Fibroblast of pulmonary artery (primary cell): ENCODE measurements around the gene CTNNA2.
A peak's percentile ranks its signal among the peaks of the same experiment; 100 is the strongest.

Experiments
- DNase-seq: peaks from one replicate; pipeline ENCODE4 v3.0.0-alpha.2; 2010; ENCODE audit warnings: low read depth
- H3K4me3 ChIP-seq: replicated peaks from 2 replicates; pipeline ENCODE4 v1.5.1; 2011; ENCODE audit warnings: low read depth, mild to moderate bottlenecking, control low read depth, low read length, moderate library complexity
- TF ChIP-seq, protein P1 (sequence below): IDR thresholded peaks from 2 replicates; pipeline ENCODE4 v1.5.1; 2011; ENCODE audit warnings: mild to moderate bottlenecking, control low read depth, low read length, inconsistent platforms; ENCODE audit errors: missing control alignments

The CTNNA2 gene

DNA sequence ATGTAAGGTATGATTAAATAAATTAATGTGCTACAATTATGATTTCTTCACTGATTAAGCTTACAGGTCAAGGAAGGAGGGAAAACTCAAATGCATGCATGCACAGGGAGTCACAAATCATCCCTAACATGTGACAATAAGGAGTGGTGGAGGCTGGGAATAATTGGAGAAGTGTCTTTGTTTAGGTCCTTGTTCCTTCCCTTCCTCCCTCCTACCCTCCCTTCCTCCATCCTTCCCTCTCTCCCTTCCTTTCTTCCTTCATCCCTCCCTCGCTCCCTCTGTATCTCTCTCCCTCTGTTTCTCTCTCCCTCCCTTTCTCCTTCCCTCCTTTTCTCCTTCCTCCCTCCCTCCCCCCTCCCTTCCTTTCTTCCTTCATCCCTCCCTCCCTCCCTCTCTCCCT is 337.1 kb downstream of the CTNNA2 start:
- DNase-seq: no peak
- no peak overlapping the region for H3K4me3 ChIP-seq

DNA sequence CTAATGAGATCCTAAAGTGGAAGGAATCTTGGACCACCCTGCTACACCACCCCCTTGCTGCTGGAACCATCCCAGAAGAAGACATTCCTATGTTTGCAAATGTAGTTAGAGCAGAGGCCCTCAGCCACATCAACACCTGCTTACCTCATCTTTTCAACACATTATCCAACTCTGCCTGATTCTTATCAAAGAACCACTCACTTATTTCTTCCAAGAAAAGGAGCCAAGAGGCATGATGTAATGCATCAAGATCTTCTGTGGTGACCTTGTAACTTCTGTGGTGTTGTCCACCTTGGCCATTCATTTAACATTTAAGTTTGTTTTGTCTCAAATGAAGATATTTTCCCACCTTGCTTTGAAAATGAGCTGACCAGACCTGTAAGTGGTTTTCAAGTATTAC is 338.1 kb downstream of the CTNNA2 start:
- TF ChIP-seq, protein P1, sequence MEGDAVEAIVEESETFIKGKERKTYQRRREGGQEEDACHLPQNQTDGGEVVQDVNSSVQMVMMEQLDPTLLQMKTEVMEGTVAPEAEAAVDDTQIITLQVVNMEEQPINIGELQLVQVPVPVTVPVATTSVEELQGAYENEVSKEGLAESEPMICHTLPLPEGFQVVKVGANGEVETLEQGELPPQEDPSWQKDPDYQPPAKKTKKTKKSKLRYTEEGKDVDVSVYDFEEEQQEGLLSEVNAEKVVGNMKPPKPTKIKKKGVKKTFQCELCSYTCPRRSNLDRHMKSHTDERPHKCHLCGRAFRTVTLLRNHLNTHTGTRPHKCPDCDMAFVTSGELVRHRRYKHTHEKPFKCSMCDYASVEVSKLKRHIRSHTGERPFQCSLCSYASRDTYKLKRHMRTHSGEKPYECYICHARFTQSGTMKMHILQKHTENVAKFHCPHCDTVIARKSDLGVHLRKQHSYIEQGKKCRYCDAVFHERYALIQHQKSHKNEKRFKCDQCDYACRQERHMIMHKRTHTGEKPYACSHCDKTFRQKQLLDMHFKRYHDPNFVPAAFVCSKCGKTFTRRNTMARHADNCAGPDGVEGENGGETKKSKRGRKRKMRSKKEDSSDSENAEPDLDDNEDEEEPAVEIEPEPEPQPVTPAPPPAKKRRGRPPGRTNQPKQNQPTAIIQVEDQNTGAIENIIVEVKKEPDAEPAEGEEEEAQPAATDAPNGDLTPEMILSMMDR: no peak
- H3K4me3 ChIP-seq: no peak overlapping the region
- no peak for DNase-seq

More for the DNA sequence above, 337.1 kb downstream of the CTNNA2 start:
- TF ChIP-seq, protein P1: no peak

DNA sequence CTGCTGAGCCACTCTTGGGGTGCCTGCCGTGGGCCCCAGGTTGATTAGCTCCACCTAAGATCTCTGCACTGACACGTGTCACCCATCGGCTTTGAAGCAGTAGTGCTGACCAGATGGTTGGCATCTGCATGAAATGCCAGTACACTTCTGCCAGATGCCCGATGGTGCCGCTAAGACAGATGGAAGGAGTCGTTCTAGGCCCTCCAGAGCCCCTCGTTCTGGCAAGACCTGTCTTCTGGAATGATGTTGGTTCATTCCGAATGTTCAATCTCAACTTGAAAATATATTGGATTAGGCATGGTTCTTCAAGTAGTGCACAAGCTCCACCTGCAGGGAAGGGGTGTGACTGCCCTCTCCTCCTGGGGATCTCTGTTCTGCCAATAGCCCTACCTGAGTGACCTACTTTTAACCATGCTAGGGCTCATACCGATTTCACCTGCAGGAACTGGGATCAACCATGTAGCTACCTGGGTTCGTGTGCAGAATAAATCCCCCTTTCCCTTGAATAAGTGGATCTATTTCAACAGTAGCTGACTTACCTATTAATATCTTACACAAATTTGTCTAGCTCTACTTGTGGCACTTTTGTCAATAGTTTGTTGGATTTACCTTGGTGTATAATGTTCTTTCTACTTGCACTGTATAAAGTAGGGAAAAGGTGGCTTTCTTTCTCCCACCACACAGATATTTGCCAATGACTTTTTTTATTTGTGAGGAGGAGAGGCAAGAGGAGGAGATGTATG is 342.6 kb downstream of the CTNNA2 start:
- no peak for DNase-seq
- no peak overlapping the region for H3K4me3 ChIP-seq
- TF ChIP-seq, protein P1: no peak

DNA sequence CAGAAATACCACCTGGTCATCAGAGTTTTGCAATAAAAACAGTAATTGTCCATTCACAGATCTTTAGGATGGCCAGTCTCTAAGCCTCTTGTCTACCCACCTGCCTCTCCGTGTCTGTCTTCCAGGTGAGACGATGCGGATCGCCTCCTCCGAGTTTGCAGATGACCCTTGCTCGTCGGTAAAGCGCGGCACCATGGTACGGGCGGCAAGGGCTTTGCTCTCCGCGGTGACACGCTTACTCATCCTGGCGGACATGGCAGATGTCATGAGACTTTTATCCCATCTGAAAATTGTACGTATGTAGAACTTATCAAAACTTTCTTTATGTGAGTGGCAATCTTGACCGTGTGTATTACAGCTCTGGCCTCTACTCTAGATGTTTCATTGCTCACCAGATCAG is 345.0 kb downstream of the CTNNA2 start:
- TF ChIP-seq, protein P1: no peak
- H3K4me3 ChIP-seq: no peak overlapping the region
- DNase-seq: no peak

DNA sequence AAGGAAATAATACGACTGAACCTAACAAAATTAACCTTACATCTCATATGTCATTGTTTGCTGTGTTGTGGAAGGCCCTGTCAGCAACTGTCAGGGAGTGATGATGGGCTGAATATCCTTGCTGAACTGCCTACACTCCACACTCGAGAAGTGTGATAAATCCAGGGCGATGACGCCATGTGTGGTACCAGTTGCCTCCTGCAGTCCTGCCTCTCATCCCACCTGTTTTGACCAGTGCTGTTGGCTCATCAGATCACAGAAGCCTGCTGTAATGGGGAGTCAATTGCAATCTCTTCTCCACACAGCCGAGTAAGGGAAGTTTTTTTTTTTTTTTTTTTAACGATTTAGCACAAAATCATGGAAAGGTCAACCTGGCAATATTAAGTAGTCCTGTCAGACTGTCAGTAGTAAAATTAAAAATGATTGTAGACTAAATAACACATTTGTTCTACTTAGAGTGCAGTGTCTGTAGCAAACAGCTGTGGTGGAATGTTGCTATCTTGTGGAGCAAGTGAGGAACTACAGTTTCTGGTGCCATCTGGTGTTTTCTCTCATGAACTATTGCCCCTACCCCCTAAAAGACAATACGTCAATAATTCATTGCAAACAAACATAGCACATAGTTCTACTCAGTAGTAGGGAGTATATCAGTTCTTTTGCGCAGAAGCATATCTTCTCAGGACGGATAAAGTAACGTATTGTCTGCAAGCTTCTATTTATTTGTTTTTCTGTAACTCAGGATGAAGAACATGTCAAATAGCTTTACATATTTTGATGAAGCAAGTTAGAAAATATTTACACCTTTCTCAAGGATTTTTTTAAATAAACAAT is 347.6 kb downstream of the CTNNA2 start:
- H3K4me3 ChIP-seq: no peak overlapping the region
- TF ChIP-seq, protein P1: no peak
- DNase-seq: peak; percentile 1

DNA sequence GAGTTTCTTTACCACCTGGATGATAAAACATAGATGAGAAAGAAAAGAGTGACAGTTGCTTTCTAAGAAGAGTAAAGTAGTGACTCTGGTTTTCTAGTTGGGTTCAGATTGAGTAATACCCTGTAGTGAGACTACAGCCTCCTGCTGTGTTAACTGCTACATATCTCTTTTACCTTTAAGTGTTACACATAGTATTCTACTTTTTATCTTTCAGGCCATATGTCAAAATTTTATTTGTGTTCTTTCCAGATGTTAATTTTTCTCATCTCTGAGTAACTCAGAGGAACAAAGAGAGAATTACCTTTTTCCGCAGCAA is 348.2 kb downstream of the CTNNA2 start:
- no peak for DNase-seq
- H3K4me3 ChIP-seq: no peak overlapping the region
- TF ChIP-seq, protein P1: no peak
